Psoas muscle (tissue), 8 donors: ENCODE data around the gene WDR27. TPM values are rescaled to one million over a fixed set of nuclear protein-coding genes. Genes with fewer than 3 reads are reported as not detected.
"Not testable (repeated sequence)": the region's sequence is repeated elsewhere in the genome, so short reads cannot be mapped to it uniquely, and the experiment has no call there.

ENCODE experiments used
- ATAC-seq, 4 donors: fragments of 200-7000 bp; cut with Tn5 transposase; one replicate each; pipeline ENCODE4 v1.9.1; 2020; ENCODE audit warnings: moderate library complexity in 3 of 4, mild to moderate bottlenecking in 2 of 4
- DNase-seq, 2 donors: peaks; one replicate each; pipeline ENCODE4 v3.0.0-alpha.2; 2020
- H3K27ac ChIP-seq: fragments of 200-600 bp; one replicate; pipeline ENCODE4 v1.8.0; 2022
- H3K27me3 ChIP-seq, 3 donors: fragments of 200-600 bp in 1 of 3; one replicate each; pipeline versions ENCODE4 v1.6.1 to v1.8.0; 2013 to 2022; ENCODE audit warnings: low read length in 2 of 3, mild to moderate bottlenecking in 2 of 3, moderate library complexity in 1 of 3; ENCODE audit not compliant: insufficient read depth in 3 of 3
- H3K36me3 ChIP-seq, 2 donors: fragments of 200-600 bp in 1 of 2; one replicate each; pipeline versions ENCODE4 v1.6.1 to v1.8.0; 2013 to 2022; ENCODE audit warnings: low read depth in 1 of 2, mild to moderate bottlenecking in 1 of 2, moderate library complexity in 1 of 2; ENCODE audit not compliant: insufficient read depth in 1 of 2
- H3K4me1 ChIP-seq: fragments of 200-600 bp; one replicate; pipeline ENCODE4 v1.8.0; 2022
- H3K4me3 ChIP-seq: fragments of 200-600 bp; one replicate; pipeline ENCODE4 v1.8.0; 2022; ENCODE audit warnings: mild to moderate bottlenecking
- H3K9me3 ChIP-seq: fragments of 200-600 bp; one replicate; pipeline ENCODE4 v1.8.0; 2022
- WGBS, 3 donors: extraction: QIAGEN DNeasy Blood & Tissue Kit; methylation state at CpG; one replicate each; pipeline versions ENCODE4 v1.1.6 to v1.1.7; 2013; 5-methylcytosine and 5-hydroxymethylcytosine counted together
- intact Hi-C, 2 donors: fragments of 100-400 bp; cut with DNase I; formaldehyde crosslinking; loops; one replicate each; pipeline versions ENCODE4 v1.11.0 to v1.14.2; 2022
- polyA plus RNA-seq, 3 donors: library from polyadenylated mRNA; stranded (reverse); fragments of 200-250 nt; gene quantifications; one replicate each; pipeline ENCODE4 v1.2.3, GENCODE V29; 2013
- total RNA-seq, 4 donors: library from RNA; stranded (reverse); fragmentation: NEBNext Ultra II Directional in 2 of 4; extraction: Animal tissue kit (Norgen Biotek cat#: 25700) in 2 of 4; gene quantifications; one replicate each; pipeline versions ENCODE4 v1.2.1 to v1.2.4, GENCODE V29; 2021 to 2023
- TF ChIP-seq, protein P1 (sequence below): fragments of 200-600 bp; IDR thresholded peaks from one replicate; pipeline ENCODE4 v1.8.0; 2022; ENCODE audit warnings: antibody characterized with exemption
- donor health status: healthy with polysubstance abuse.
- donor health status: DM: no; HTN: no; CAD: no; lungs with moderate emphysema.
- donor health status: Bipolar disorder and iron deficiency.
- donor health status: healthy.
- donor health status: DM: yes; HTN: yes; CAD: no.
- donor health status: DM: no; HTN: no; CAD: no.
- donor health status: DM: no; HTN: no; CAD: no.
- donor health status: DM: yes; HTN: yes; CAD: no.

The WDR27 gene
- total and polyA plus RNA-seq, 7 donors = 3.1 to 14.4 (median 5.5) TPM

DNA sequence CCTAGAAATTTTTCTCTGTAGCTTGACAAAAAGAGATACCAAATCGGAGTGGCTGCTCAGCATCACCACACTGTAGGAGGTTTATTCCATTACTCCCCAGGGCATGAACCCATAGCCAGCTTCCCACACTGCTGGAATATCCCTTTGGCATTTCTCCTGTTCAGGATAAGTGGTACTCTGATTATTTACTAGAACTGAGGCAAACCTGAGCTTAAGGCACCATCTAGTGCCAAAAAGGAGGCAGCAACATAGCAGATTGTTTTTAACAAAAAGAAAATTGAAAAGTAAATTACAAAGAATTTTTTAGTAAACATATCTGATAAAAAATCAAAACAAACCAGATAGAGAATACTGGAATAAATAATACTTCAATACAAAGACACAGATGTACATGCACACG is 181.7 kb downstream of the WDR27 start:
- no peak for ATAC-seq
- Histone ChIP-seq H3K4me3 (no peak overlapping the region), H3K27ac (no peak overlapping the region), H3K4me1 (no peaks in the 10 kb centered on the region), H3K9me3 (no peaks in the 10 kb centered on the region), H3K36me3 (no peaks in the 10 kb centered on the region), H3K27me3 (no peaks in the 10 kb centered on the region)
- WGBS, 3 donors = 89 to 94% (median 90%) methylated on average over 2 of the region's 2 CpGs
- DNase-seq = no peak
- TF ChIP-seq, protein P1, sequence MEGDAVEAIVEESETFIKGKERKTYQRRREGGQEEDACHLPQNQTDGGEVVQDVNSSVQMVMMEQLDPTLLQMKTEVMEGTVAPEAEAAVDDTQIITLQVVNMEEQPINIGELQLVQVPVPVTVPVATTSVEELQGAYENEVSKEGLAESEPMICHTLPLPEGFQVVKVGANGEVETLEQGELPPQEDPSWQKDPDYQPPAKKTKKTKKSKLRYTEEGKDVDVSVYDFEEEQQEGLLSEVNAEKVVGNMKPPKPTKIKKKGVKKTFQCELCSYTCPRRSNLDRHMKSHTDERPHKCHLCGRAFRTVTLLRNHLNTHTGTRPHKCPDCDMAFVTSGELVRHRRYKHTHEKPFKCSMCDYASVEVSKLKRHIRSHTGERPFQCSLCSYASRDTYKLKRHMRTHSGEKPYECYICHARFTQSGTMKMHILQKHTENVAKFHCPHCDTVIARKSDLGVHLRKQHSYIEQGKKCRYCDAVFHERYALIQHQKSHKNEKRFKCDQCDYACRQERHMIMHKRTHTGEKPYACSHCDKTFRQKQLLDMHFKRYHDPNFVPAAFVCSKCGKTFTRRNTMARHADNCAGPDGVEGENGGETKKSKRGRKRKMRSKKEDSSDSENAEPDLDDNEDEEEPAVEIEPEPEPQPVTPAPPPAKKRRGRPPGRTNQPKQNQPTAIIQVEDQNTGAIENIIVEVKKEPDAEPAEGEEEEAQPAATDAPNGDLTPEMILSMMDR = no peak
- intact Hi-C loops = no loop called here

DNA sequence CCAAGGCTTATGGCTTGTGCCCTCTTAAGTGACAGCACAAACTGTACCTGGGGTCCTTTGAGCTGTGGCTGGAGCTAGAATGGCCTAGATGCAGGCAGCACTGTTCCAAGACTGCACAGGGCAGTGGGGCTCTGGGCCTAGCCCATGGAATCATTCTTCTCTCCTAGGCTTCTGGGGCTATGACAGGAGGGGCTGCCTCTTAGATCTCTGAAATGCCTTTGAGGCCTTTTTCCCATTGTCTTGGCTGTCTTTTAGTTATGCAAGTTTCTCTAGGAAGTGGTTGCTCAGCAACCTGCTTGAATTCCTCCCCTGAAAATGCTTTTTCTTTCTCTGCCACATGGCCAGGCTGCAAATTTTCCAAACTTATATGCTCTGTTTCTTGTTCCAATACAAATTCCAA is 183.4 kb downstream of the WDR27 start:
- TF ChIP-seq, protein P1 = no peak
- DNase-seq (no peak), ATAC-seq (no peak)
- Histone ChIP-seq H3K4me1 (no peaks in the 10 kb centered on the region), H3K4me3 (no peak overlapping the region), H3K27ac (no peak overlapping the region), H3K9me3 (no peaks in the 10 kb centered on the region), H3K27me3 (no peaks in the 10 kb centered on the region), H3K36me3 (no peaks in the 10 kb centered on the region)
- intact Hi-C loops = no loop called here

DNA sequence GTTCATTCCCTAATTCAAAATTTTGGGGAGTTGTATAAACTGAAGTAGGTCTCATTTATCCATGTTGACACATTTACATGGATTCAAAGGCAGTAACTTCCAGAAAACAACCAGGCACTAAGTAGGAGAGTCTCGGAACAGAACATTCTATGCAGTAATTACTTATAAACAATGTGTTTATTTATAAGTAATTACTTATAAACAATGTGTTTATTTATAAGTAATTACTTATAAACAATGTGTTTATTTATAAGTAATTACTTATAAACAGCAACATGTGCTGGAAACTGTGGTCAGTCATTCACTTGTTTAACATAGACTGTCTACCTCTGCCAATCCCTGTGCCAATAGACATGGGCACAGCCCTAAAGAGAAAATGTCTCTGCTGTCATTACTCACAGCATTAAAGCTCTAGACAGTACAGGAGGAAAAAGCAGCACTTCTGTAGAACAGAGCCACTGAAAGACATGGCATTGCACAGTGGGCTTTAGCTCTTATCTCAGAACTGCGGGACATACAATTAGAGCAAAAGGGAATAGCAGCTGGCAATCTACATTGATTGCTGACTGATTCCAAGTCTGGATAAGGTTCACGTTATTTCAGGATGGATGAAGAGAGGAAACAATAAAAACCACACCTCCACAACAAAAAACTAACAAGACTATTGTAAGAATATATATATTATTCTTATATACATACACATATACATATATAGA is 188.2 kb downstream of the WDR27 start:
- intact Hi-C loops = no loop called here

DNA sequence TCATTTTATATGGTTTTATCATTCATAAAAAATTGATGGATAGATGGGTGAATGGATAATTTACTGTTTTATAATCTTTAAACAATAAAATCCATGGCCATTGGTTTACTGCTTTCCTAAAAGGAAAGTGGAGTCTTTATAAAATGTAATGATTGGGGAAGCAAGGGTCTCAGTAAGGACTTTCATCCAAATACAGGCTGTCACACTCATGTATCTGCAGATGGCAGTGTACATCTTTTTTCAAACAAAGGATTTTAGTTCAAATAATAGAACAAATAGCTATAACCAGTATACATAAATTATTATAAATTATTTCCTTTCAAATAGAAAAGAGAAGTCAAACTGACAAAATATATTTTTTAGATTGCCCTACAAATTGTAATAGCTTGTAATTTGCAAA is 190.0 kb downstream of the WDR27 start:
- intact Hi-C loops, H3K27ac ChIP-seq, ATAC-seq: not testable (repeated sequence)

More for the DNA sequence above, 188.2 kb downstream of the WDR27 start:
- no peaks in the 10 kb centered on the region for H3K4me1 ChIP-seq
- H3K27me3 ChIP-seq = no peaks in the 10 kb centered on the region
- no peaks in the 10 kb centered on the region for H3K36me3 ChIP-seq
- TF ChIP-seq, protein P1 = no peak
- no peaks in the 10 kb centered on the region for H3K9me3 ChIP-seq
- no peak overlapping the region for H3K27ac ChIP-seq
- no peak for DNase-seq
- no peak overlapping the region for H3K4me3 ChIP-seq
- WGBS, 3 donors = 47 to 66% (median 56%) methylated on average over 3 of the region's 3 CpGs
- ATAC-seq = no peak

DNA sequence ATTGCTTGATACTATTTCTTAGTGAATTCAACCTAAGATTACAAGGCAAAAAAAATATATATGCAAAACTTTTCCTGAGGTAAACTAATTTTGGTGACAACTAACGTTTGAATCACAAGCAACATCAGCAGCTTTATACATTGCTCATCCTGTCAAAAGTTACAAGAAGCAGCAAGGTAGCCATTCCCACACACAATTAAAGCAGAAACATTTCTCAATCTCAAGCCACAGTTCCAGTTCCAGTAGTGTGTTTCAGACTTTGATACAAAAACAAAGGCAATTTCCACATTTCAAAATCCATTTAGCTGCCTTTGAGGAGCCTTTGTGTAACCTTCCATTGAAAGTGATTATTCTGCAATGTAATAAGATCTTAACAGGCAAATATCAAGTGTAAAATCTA is 191.0 kb downstream of the WDR27 start:
- H3K4me1 ChIP-seq = no peaks in the 10 kb centered on the region
- H3K9me3 ChIP-seq = no peaks in the 10 kb centered on the region
- H3K4me3 ChIP-seq = no peak overlapping the region
- ATAC-seq (no peak), DNase-seq (no peak)
- no peak overlapping the region for H3K27ac ChIP-seq
- TF ChIP-seq, protein P1 = no peak
- 65 to 87% (median 75%) methylated on average over 1 of the region's 1 CpG for WGBS, 3 donors
- no peaks in the 10 kb centered on the region for H3K36me3 ChIP-seq
- H3K27me3 ChIP-seq = no peaks in the 10 kb centered on the region
- intact Hi-C loops = no loop called here

More for the DNA sequence above, 190.0 kb downstream of the WDR27 start:
- H3K27me3 ChIP-seq, DNase-seq, H3K36me3 ChIP-seq, H3K4me1 ChIP-seq, H3K4me3 ChIP-seq, H3K9me3 ChIP-seq: not testable (repeated sequence)
